Right hindlimb (tissue), 1 donor: ENCODE data around the gene DNAL4.

ENCODE experiments used
- DNase-seq: peaks from one replicate; pipeline ENCODE4 v3.0.0-alpha.2; 2018

The DNAL4 gene

GRCh38 chr22:38793721-38794466 lies at the start of gene DNAL4:
Gene DNAL4 (minus strand): TSS chr22:38794143. CDS start chr22:38782731, 11,412 bp downstream.
- peak; percentile 96 for DNase-seq

- peak; percentile 87 for DNase-seq
Observed at GRCh38 chr22:38843201-38843656, 49.3 kb upstream of the DNAL4 start.

GRCh38 chr22:38842512-38843200 lies 48.7 kb upstream of the DNAL4 start:
- DNase-seq, result no peak

GRCh38 chr22:38841635-38842034 lies 47.7 kb upstream of the DNAL4 start:
- no peak for DNase-seq

- no peak for DNase-seq
Observed at GRCh38 chr22:38841211-38841610, 47.3 kb upstream of the DNAL4 start.

GRCh38 chr22:38840129-38840528 lies 46.2 kb upstream of the DNAL4 start:
- DNase-seq, result no peak

- DNase-seq, result no peak
Observed at GRCh38 chr22:38839686-38840085, 45.7 kb upstream of the DNAL4 start.

- DNase-seq, result no peak
Observed at GRCh38 chr22:38837414-38837928, 43.5 kb upstream of the DNAL4 start.

- DNase-seq, result no peak
Observed at GRCh38 chr22:38835888-38836301, 42.0 kb upstream of the DNAL4 start.

GRCh38 chr22:38834991-38835390 lies 41.0 kb upstream of the DNAL4 start:
- no peak for DNase-seq

- DNase-seq, result no peak
Observed at GRCh38 chr22:38834215-38834953, 40.4 kb upstream of the DNAL4 start.

GRCh38 chr22:38833061-38833460 lies 39.1 kb upstream of the DNAL4 start:
- no peak for DNase-seq

GRCh38 chr22:38832005-38832978 lies 38.3 kb upstream of the DNAL4 start:
- DNase-seq, result no peak

GRCh38 chr22:38831166-38831945 lies 37.4 kb upstream of the DNAL4 start:
- DNase-seq, result no peak

- DNase-seq, result no peak
Observed at GRCh38 chr22:38830845-38831108, 36.8 kb upstream of the DNAL4 start.

GRCh38 chr22:38830026-38830844 lies 36.3 kb upstream of the DNAL4 start:
- no peak for DNase-seq

GRCh38 chr22:38829485-38829884 lies 35.5 kb upstream of the DNAL4 start:
- no peak for DNase-seq

- no peak for DNase-seq
Observed at GRCh38 chr22:38828616-38829205, 34.8 kb upstream of the DNAL4 start.

GRCh38 chr22:38828191-38828590 lies 34.2 kb upstream of the DNAL4 start:
- no peak for DNase-seq

- no peak for DNase-seq
Observed at GRCh38 chr22:38827510-38827909, 33.6 kb upstream of the DNAL4 start.
